Inferior parietal cortex (tissue), 1 donor: ENCODE results near the gene RGS1.

ENCODE experiments used
- DNase-seq: peaks from one replicate; pipeline ENCODE4 v3.0.0-alpha.2; 2016; ENCODE audit errors: extremely low spot score

RGS1 gene

DNA sequence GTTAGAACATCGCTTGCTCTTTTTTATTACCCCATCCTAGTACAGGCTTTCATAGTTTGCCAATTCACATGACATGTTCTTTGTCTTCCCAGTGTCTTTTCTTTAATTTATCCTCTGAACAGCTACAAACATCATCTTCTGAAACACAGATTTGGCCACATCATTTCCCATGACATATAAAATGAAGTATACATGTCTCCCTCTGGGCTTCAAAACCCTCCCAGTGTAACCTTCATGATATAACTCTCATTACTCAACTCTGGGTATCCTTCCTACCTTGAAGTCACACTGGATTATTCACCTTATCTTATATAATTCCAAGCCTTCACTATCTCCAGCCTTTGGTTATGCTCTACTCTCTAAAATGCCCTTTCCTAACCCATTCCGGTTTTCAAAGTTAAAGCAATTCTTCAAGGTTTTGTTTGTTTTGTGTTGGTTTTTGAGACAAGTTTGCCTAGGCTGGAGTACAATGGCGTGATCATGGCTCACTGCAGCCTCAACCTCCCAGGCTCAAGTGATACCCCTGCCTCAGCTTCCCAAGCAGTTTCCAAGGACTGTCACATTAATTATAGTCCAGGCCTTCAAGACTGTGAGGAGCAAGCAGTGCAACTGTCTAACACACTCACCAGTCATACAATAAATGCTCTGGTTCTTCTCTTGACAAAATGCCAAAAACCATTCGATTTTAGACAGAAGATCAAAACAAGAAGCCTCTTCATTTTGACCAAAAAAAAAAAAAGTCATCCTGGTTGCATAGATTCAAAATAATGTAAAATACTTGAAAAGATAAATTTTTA lies 5.8 kb downstream of the RGS1 start:
- no peak for DNase-seq

DNA sequence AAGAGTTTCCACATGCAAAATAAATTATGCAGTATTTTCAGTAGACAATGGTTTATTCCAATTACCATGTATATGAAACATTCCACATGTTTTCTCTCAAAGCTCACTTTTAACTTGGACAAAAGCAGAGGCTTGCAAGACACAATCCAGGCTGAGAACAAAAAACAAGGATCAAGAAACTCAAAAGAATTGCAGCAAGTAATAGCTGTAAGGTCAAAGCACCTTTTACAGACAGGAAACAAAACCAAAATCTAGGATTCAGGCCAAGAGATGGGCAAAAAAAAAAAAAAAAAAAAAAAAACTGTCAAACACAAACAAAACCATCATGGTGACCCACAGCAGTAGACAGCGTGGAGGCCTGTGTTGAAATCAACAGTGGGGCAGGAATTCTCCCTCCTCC lies 9.3 kb downstream of the RGS1 start:
- no peak for DNase-seq

DNA sequence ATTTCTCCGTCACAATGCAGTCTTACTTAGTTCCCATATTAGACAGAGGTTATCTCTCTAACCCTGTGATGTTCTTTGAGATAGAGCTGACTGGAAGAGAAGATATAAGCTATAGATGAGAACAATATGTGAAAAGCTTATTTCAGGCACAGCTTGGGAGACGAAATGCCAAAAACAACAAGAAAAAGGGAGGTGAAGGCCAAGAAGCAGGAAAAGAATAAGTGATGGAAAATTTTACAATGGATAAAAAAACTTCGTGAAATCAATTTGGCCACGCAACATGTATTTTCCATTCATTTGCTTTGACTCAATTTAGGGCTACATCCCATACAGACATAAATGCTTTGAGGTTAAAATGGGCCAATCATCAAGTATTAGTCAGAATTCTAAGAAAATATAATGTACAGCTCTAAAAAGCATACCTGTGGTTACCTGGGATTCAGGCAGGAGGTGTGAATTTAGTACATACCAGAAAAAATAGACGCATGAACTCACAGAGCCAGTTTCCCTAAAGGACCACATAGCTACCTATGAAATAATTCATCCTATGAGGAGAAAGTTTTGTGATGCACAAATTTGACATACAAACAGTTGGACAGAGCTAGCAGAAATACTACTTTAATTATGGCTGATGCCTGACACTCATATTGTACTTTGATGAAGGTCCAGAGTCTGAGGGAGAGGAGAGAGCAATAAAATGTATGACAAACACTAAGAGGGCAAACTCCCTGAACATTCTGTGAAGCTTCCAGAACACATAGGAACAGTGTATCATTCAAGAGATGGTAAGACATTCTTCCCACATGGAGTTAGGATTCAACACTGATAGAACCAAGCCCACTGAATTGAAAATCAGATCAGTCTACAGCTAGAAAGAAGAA lies 12.1 kb downstream of the RGS1 start:
- DNase-seq = no peak

DNA sequence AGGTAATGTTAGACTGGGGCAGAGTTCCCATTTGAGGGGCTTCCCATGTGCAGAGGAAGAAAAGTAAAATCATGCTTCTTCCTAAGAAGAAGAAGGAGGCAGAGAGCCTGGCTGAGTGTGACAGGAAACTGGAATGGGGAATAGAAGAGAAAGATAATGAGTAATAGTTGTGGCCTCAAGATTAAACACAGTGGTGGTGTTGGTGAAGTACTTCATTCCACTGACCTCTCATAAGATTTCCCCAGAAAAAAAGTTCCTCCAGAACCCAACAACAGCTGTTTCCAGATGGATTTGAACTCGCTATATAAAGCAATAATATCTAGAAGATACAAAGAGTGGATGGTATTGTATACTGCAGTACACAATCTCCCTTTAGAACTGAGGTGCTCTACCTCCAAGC lies 13.0 kb downstream of the RGS1 start:
- DNase-seq = no peak

DNA sequence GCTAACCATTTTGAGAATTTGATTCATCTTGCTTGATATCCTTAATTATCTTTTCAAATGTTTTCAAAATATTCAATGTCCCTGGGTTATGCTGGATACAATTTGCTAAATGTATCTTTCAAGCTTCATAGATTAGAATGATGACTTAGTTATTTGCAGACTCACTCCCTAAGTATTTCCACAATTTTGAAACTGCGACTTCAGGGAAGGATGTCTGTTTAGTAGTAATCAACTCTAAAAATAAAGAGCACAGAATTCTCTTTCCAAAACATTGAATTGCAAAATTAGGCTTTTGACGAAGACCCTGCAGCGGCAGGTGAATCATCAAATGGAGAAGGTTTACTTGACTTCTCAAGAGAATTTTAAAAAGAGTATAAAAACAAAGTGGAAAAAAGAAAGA lies 14.2 kb downstream of the RGS1 start:
- no peak for DNase-seq

DNA sequence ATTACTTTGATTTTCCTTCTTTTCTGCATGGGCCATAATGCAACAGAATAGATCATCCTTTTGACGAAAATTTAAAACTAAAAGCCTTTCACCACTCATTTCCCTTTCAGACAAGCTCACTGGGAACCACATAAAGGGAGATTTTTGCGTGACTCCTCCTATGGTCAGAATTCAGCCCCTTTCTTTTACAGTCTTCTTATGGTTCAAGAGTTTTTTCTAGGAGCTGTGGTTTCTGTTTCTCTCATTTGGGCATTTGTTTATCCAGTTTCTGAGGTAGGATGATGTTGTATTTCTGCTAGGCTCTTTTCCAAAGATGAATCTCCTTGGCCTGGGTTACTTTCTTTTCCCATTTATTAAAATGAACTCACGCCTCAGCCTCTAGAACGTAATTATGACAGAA lies 16.9 kb downstream of the RGS1 start:
- DNase-seq = no peak

DNA sequence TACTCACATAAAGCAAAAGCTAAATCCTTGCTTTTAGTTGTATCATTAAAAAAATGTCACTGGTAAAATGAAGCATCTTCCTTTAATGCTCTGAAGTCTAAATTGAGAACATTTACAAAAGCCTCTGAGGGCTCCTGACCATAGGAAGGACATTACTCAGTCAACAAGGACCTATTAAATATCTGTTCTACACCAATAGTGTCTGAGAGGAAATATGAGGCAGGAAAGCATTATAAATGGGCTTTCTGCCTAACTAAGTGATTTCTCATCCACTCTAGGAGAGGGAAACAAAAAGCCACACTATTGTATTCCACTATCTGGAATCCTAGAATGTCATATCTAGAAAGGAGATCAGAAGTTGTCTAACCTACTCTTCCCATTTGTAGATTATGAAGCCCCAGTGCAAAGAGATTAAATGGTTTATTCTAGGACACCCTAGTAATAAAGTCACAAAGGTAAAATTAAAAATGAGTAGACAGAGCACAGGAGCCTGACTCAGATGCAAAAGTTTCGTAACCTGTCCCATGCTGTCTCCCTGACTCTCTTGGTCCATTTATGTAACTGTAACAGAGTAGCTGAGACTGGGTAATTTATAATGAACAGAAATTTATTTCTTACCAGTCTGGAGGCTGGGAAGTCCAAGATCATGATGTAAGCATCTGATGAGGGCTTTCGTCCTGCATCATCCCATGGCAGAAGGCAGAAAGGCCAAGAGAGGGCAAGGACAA lies 17.6 kb downstream of the RGS1 start:
- DNase-seq = no peak

DNA sequence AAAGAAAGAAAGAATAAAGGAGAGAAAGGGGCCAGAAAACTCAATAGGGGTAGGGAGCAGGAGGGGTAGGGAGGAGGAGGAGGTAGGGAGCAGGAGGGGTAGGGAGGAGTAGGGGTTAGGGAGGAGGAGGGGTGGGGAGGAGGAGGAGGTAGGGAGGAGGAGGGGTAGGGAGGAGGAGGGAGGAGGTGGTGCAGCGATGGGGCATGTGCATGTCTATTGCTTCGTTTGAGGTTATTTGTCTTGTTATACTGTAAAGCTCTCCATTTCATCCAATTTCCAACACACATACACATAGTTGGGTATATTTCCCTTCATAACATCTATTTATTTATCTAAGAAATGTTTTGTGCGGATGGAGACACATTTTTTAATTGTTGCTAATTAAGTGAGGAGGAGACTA lies 19.7 kb downstream of the RGS1 start:
- no peak for DNase-seq

DNA sequence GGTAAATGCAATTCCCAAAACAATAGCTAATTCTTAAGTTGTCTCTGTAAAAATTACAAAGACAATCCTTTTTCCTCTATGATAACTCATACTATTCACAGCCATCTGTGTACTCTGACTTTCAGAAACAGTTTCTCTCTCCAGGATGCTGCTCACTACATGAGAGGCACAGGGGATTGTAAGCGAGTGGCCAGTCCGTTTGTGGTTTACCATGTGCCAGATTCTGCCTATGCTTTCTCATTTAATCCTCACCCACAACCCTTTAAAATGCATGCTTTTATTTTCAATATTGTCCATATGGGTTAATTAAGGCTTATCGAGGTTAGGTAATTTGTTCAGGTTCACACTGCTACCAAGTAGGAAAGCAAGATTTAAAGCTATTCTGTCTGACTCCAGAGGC lies 23.0 kb downstream of the RGS1 start:
- no peak for DNase-seq

DNA sequence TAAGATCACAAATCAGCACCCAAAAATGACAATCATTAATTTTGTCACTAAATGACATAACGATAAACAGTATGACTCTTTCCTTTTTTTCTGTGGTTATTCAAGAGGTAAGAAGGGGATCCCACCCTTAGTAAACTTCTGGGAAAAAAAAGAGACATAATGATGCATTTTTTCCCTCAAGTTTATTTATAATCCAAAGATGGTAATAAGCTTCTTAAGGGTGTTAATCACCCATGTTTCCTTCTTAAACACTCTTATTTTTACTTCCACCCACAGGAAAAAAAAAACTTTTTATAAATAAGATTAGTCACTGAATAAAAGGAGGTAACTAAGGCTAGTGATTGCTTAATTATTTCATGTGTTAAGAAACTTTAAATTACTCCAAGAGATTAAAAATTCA lies 24.7 kb downstream of the RGS1 start:
- DNase-seq = no peak

DNA sequence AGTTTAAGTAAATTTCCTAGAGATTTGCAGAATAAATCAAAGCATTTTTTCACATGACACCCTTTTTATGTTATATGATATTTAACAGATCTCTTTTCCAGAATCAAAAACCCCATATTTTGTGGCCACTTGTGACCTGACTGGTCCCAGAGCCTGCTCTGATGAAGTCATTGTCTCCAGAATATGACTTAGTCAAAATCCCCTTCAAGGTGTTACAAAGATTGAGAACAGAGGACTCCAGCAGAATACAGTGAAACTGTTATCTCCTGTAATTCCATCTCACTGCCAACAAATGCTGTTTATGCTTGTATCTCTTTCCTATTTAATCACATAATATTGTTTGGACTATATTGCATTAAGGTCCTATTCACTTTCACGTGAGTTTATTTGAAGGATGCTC lies 25.6 kb downstream of the RGS1 start:
- DNase-seq = no peak

DNA sequence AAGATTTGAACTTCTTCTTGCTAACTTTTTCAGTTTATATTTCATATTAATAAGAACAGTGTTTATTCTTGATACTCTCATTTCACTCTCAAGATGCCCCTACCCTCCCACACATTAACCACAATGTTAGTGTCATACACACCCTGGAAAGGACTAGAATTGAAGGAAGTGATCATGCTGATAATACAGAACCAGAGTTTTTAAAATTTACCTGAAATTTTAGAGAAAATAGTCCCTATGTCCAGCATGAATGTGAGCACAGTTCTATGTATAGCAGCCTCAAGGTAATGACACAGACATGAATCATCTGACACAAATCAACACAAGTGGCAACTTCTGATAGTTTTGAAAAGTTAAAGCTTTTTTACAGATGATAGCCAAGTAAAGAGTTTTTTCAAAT lies 26.0 kb downstream of the RGS1 start:
- DNase-seq = no peak

DNA sequence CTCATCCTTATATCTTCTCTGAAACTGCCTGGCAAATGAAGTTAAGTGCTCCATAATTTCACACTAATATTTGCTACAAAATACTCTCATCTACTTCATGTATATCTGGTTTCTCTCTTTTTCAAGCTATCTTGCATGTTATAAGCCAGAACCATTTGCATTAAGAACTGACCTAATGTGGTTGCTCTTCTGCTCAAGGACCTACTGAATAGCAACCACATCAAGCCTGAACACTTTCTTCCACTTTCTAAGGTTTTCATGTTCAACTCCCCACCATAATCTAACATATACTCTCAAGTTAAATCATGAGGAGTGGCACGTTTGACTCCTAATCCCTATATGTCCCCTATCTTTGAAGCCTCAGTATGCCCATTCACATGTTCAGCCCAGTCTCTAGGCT lies 27.2 kb downstream of the RGS1 start:
- no peak for DNase-seq

DNA sequence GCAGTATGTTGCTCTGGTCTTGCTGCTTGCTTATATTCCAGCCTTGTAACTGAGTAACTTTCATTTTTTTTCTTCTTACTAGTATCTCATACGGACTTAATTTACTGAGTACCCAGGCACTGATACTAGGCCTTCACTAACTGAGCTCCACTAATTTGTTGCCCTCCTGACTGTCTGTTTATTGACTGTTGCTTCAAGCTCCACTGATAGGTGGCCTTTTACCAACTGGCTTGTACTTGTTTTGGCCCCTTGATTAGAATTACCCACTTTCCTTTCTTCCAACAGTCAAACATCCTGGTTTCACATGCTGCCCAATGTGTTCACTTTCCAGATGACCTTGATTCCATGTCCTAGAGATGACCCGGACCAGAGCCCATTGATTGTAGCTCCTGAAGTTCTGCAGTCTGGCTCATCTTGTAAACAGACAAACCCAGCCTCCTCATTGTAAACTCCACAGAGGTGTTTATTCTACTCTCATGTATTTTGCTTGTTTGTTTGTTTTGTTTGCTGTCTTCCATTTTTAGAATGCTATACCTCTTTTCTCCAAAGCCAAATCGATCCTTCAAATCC lies 27.7 kb downstream of the RGS1 start:
- no peak for DNase-seq

DNA sequence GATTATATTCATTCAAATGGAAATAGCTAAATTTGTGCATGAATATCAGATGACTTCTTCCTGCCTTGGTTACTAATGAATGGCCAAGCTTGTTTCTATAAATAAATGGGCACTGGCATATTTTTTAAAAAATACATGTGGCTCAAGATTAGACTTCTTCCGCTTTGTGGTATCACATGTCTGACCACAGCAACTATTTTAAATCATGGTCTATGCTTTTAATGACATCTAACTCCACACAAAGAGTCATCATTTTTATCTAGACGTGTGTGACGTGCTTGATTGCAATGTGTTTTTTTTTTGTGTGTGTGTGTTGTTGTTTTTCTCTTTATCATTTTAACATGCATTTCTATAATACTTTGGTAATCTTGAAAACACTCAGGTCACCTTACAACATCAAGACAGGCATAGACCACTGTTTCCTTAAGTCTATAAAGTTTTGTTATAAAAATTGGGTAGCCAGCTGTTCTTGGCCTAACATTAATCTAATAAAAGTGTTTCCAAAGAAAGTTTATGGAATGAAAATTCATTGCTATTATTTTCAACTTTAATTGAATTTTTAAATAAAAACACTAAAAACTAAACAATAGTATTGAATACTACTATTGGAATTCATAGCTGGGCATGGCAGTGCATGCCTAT lies 29.5 kb downstream of the RGS1 start:
- no peak for DNase-seq

DNA sequence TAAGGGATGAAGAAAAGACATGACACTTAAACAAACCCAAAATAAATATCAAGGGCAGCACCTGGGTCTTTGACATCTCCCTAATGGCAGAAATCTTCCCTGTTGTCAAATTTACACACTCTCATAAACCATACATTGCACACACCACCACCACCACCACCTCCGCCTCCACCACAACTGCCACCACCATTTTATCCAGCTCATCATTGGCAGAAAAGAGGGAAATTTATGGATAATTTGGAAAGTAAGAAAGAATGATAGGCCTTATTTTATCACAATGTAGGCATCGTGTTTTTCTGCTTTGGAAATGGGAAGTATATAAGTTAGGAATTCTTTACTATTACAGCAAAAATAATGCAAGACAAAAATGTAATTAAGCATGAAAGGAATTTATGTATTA lies 33.1 kb downstream of the RGS1 start:
- DNase-seq = no peak

DNA sequence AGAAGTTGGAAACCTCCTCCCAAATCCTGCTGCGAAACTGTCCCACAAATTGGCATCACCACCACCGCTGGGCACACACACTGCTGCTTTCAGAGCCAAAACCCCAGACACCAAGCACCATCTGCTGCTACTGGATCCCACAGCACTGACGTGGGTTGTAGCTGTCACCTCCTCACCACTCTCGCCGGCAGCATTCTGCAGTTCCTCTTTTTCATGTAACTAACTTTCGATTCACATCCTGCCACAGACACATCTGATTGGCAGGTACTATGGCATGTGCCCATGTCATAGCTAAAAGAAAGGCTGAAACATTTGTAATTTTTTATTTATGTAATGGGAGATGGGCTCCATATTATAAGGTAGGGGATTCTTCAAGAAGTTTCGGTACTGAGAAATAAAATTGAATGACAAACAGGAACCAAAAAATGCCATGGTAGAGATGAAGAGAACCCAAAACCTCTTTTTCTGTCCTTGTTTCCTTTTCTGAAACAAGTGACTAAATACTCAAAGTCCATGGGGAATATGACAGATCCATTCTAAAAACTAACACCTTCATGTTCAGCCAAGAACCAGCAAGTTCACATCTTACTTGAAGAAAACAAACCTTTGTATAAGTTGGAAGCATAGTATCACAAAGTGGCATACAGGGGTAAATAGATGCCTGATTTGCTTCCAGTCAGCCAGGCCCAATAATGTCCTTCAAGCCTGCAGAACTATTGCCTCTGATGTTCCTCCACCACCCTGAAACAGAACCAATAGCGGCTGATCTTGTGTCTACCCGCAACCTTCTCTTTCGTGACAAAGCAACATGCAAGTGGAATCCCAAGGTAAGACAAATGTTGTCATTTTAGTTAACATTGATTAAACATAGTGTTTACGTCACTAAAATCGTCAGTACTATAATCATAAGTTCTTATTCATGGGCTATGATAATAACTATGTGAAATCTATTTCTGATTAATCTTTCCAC lies 33.8 kb downstream of the RGS1 start:
- DNase-seq = no peak

DNA sequence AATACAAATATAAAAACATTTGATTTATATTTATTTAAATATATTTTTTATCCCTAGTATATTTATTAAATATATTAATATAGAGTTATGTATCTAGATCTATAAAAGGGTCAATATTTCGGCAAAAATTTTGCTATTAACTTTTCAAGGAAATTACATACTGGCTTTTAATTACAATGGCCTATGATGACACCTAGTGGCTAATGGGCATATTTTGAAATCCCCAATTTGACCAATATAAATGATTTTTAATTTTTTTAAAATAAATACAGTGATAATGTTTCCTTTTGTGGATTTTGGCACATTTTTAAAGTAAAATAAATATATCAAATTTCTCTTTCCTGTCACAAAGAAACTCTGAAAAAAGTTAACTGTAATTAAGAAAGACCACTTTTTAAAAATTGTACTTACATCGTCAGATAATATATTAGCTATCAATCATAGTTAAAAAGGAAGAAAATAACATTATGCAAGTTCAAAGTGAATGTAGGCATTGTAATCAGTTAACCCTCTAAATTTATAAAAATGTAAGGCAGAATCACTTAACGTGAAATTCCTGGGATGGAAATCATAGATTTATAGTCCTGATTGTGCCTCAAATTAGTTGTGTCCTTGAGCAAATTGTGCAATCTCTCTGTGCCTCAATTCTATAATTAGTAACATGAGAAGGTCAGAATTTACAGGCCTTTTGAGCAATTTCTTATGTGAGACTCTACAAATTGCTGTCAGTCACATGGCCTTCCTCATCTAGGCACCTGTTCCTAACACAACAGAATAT lies 34.7 kb downstream of the RGS1 start:
- peak; percentile 28 for DNase-seq

DNA sequence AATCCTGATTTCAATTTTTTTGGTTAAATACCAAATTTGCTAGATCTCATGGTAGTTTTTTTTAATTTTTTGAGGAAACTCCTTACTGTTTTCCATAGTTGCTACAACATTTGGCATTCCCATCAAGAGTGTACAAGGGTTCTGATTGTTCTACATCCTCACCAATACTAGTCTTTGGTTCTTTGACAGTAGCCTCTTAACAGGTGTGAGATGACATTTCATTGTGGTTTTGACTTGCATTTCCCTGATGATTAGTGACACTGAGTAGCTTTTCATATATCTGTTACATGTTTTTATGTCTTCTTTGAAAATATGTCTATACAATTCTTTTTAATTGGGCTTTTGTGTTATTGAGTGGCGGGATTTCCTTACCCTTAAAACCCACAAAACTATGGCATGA lies 39.5 kb downstream of the RGS1 start:
- no peak for DNase-seq
